BLaER1 (cell line): Measurements from ENCODE around the gene KBTBD13.

Experiments used
- H3K27ac ChIP-seq: shearing (Covaris generic); formaldehyde crosslinking; 2 replicates; pipeline ENCODE4 v1.8.1; 2022
- H3K27me3 ChIP-seq: shearing (Covaris generic); formaldehyde crosslinking; 2 replicates; pipeline ENCODE4 v1.8.1; 2022
- H3K36me3 ChIP-seq: shearing (Covaris generic); formaldehyde crosslinking; 2 replicates; pipeline ENCODE4 v1.8.1; 2022
- H3K4me1 ChIP-seq: shearing (Covaris generic); formaldehyde crosslinking; 2 replicates; pipeline ENCODE4 v1.8.1; 2022
- H3K4me2 ChIP-seq: shearing (Covaris generic); formaldehyde crosslinking; 2 replicates; pipeline ENCODE4 v1.8.1; 2022
- H3K4me3 ChIP-seq: shearing (Covaris generic); formaldehyde crosslinking; 2 replicates; pipeline ENCODE4 v1.8.1; 2022
- H3K9ac ChIP-seq: shearing (Covaris generic); formaldehyde crosslinking; 2 replicates; pipeline ENCODE4 v1.8.1; 2022
- H3K9me3 ChIP-seq: shearing (Covaris generic); formaldehyde crosslinking; 2 replicates; pipeline ENCODE4 v1.8.1; 2022
- H4K20me1 ChIP-seq: shearing (Covaris generic); formaldehyde crosslinking; 2 replicates; pipeline ENCODE4 v1.8.1; 2022
- Cebpa-rat ChIP-seq: shearing (Covaris generic); IDR thresholded peaks from 2 replicates; pipeline ENCODE4 v1.8.1; 2022

The KBTBD13 gene

GRCh38 chr15:65058394-65059368 lies 17.9 kb upstream of the KBTBD13 start:
- peaks cover 23% of the 10 kb centered on the region for H3K4me1 ChIP-seq
- no peak overlapping the region for H3K4me2 ChIP-seq
- no peaks in the 10 kb centered on the region for H4K20me1 ChIP-seq
- H3K9ac ChIP-seq, result no peak overlapping the region
- H3K27me3 ChIP-seq, result no peaks in the 10 kb centered on the region
- H3K36me3 ChIP-seq, result no peaks in the 10 kb centered on the region
- no peak for TF ChIP-seq Cebpa-rat
- H3K9me3 ChIP-seq, result no peaks in the 10 kb centered on the region
- no peak overlapping the region for H3K27ac ChIP-seq
- no peak overlapping the region for H3K4me3 ChIP-seq

GRCh38 chr15:65059369-65059750 lies 17.2 kb upstream of the KBTBD13 start:
- no peaks in the 10 kb centered on the region for H3K27me3 ChIP-seq
- H3K9me3 ChIP-seq, result no peaks in the 10 kb centered on the region
- H3K4me1 ChIP-seq, result peaks cover 23% of the 10 kb centered on the region
- no peaks in the 10 kb centered on the region for H4K20me1 ChIP-seq
- H3K4me3 ChIP-seq, result no peak overlapping the region
- H3K9ac ChIP-seq, result no peak overlapping the region
- H3K27ac ChIP-seq, result no peak overlapping the region
- no peaks in the 10 kb centered on the region for H3K36me3 ChIP-seq
- no peak for TF ChIP-seq Cebpa-rat
- no peak overlapping the region for H3K4me2 ChIP-seq

GRCh38 chr15:65059931-65060596 lies 16.5 kb upstream of the KBTBD13 start:
- Histone ChIP-seq H3K4me3 (no peak overlapping the region), H3K27ac (no peak overlapping the region), H3K27me3 (no peaks in the 10 kb centered on the region), H3K9me3 (no peaks in the 10 kb centered on the region), H3K4me1 (peaks cover 20% of the 10 kb centered on the region), H4K20me1 (no peaks in the 10 kb centered on the region), H3K36me3 (no peaks in the 10 kb centered on the region), H3K4me2 (no peak overlapping the region), H3K9ac (no peak overlapping the region)
- TF ChIP-seq Cebpa-rat, result no peak

- H3K27me3 ChIP-seq, result no peaks in the 10 kb centered on the region
- peaks cover 20% of the 10 kb centered on the region for H3K4me1 ChIP-seq
- no peak for TF ChIP-seq Cebpa-rat
- no peak overlapping the region for H3K4me3 ChIP-seq
- H3K9me3 ChIP-seq, result no peaks in the 10 kb centered on the region
- H4K20me1 ChIP-seq, result no peaks in the 10 kb centered on the region
- no peak overlapping the region for H3K4me2 ChIP-seq
- H3K36me3 ChIP-seq, result no peaks in the 10 kb centered on the region
- H3K27ac ChIP-seq, result no peak overlapping the region
- no peak overlapping the region for H3K9ac ChIP-seq
These were observed 15.7 kb upstream of the KBTBD13 start for GRCh38 chr15:65060641-65061397.

- H3K9me3 ChIP-seq, result no peaks in the 10 kb centered on the region
- H3K4me3 ChIP-seq, result no peak overlapping the region
- H3K27me3 ChIP-seq, result no peaks in the 10 kb centered on the region
- H3K27ac ChIP-seq, result no peak overlapping the region
- no peak overlapping the region for H3K4me2 ChIP-seq
- H3K4me1 ChIP-seq, result peaks cover 24% of the 10 kb centered on the region
- no peak for TF ChIP-seq Cebpa-rat
- H3K36me3 ChIP-seq, result no peaks in the 10 kb centered on the region
- H4K20me1 ChIP-seq, result no peaks in the 10 kb centered on the region
- H3K9ac ChIP-seq, result no peak overlapping the region
These were observed 14.5 kb upstream of the KBTBD13 start for GRCh38 chr15:65062061-65062460.

- H3K4me3 ChIP-seq, result no peak overlapping the region
- no peak overlapping the region for H3K4me2 ChIP-seq
- peaks cover 31% of the 10 kb centered on the region for H3K4me1 ChIP-seq
- H3K36me3 ChIP-seq, result no peaks in the 10 kb centered on the region
- peaks cover 6% of the 10 kb centered on the region; the same call in 1 of the 2 replicates for H3K27me3 ChIP-seq
- H3K9ac ChIP-seq, result no peak overlapping the region
- H3K27ac ChIP-seq, result no peak overlapping the region
- no peaks in the 10 kb centered on the region for H3K9me3 ChIP-seq
- H4K20me1 ChIP-seq, result no peaks in the 10 kb centered on the region
- TF ChIP-seq Cebpa-rat, result no peak
These were observed 13.8 kb upstream of the KBTBD13 start for GRCh38 chr15:65062726-65063125.

GRCh38 chr15:65066001-65066634 lies 10.4 kb upstream of the KBTBD13 start:
- TF ChIP-seq Cebpa-rat, result no peak
- Histone ChIP-seq H3K4me1 (peaks cover 65% of the 10 kb centered on the region), H3K4me3 (peak overlapping the region; percentile 53), H3K27ac (peak overlapping the region; percentile 73), H3K9ac (peak overlapping the region; percentile 56; the same call in 1 of the 2 replicates), H3K27me3 (peaks cover 12% of the 10 kb centered on the region; the same call in 1 of the 2 replicates), H3K36me3 (no peaks in the 10 kb centered on the region), H3K9me3 (no peaks in the 10 kb centered on the region), H3K4me2 (peak overlapping the region; percentile 88), H4K20me1 (no peaks in the 10 kb centered on the region)

GRCh38 chr15:65066635-65067316 lies 9.8 kb upstream of the KBTBD13 start:
- Histone ChIP-seq H3K9me3 (no peaks in the 10 kb centered on the region), H3K9ac (peak overlapping the region; percentile 56; the same call in 1 of the 2 replicates), H3K27ac (peak overlapping the region; percentile 73), H3K4me3 (peak overlapping the region; percentile 53), H4K20me1 (no peaks in the 10 kb centered on the region), H3K36me3 (no peaks in the 10 kb centered on the region), H3K4me2 (peak overlapping the region; percentile 88), H3K27me3 (peaks cover 12% of the 10 kb centered on the region; the same call in 1 of the 2 replicates), H3K4me1 (peaks cover 71% of the 10 kb centered on the region)
- TF ChIP-seq Cebpa-rat, result no peak

GRCh38 chr15:65067317-65067644 lies 9.3 kb upstream of the KBTBD13 start:
- H3K4me1 ChIP-seq, result peaks cover 76% of the 10 kb centered on the region
- peak overlapping the region; percentile 73; the same call in 1 of the 2 replicates for H3K27ac ChIP-seq
- peaks cover 12% of the 10 kb centered on the region; the same call in 1 of the 2 replicates for H3K27me3 ChIP-seq
- no peak for TF ChIP-seq Cebpa-rat
- H4K20me1 ChIP-seq, result no peaks in the 10 kb centered on the region
- H3K36me3 ChIP-seq, result no peaks in the 10 kb centered on the region
- H3K4me3 ChIP-seq, result peak overlapping the region; percentile 53
- H3K9me3 ChIP-seq, result no peaks in the 10 kb centered on the region
- peak overlapping the region; percentile 56; the same call in 1 of the 2 replicates for H3K9ac ChIP-seq
- peak overlapping the region; percentile 88 for H3K4me2 ChIP-seq
